HG03025 (cell line): ENCODE measurements around the gene GPR137.
"Not testable (repeated sequence)": the region's sequence is repeated elsewhere in the genome, so short reads cannot be mapped to it uniquely, and the experiment has no call there.

ENCODE experiments used
- ATAC-seq: cut with Tn5 transposase; IDR thresholded peaks from one replicate; pipeline ENCODE4 v1.9.1; 2021; ENCODE audit warnings: mild to moderate bottlenecking, moderate library complexity; ENCODE audit not compliant: unreplicated experiment, low FRiP score

The GPR137 gene

DNA sequence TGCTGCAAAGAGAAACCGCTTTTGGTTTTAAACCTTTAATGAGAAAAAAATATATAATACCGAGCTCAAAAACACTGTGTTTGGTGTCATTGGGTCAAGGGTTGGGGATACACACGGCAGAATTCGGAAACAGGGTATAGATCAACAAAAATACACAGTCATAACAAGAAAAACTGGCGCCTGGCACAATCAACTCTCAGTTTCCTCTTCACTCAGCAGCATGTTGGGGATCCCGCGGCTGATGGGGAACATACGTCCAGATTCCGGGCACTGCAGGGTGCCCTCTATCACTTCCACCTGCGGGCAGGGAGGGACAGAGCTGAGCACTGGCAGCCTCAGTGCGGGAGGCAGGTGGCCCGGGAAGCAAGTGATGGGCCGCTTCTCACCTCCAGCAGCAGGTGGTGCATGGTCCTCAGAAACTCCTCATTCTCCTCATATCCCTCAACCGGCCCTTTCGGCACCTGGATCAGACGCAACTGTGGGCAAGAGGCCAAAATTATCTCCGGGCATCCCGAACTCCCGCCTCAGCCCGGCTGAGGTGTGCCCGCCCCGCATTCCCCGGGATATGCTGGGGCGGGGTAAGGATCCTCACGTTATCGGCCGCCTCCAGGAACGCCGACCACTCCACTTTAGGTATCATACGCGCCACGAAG lies 31.1 kb downstream of the GPR137 start:
- peak; percentile 6 for ATAC-seq

GRCh38 chr11:64317325-64317960 lies 31.8 kb downstream of the GPR137 start, which contains the start of gene TRMT112:
Gene TRMT112 (minus strand): TSS chr11:64317559. CDS start chr11:64317526, 33 bp downstream.
- peak; percentile 57 for ATAC-seq

GRCh38 chr11:64317961-64318765 lies 32.5 kb downstream of the GPR137 start, which contains the start of gene PRDX5:
Gene PRDX5 (plus strand): TSS chr11:64318121. CDS start chr11:64318216, 95 bp downstream.
- ATAC-seq, result peak; percentile 70

- ATAC-seq, result no peak
Observed at GRCh38 chr11:64318766-64319761, 33.4 kb downstream of the GPR137 start.

DNA sequence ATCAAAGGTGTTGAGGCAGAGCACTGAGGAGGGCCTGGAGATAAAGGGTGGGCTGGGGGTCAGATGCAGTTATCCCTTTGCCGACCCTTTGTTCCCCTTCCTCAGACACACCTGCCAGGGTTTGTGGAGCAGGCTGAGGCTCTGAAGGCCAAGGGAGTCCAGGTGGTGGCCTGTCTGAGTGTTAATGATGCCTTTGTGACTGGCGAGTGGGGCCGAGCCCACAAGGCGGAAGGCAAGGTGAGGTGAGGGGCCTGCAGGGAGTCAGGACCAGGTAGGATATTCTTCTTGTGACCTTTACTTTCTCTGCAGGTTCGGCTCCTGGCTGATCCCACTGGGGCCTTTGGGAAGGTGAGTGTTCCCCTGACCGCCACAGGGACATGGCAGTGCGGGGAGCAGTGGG lies 34.9 kb downstream of the GPR137 start:
- no peak for ATAC-seq

DNA sequence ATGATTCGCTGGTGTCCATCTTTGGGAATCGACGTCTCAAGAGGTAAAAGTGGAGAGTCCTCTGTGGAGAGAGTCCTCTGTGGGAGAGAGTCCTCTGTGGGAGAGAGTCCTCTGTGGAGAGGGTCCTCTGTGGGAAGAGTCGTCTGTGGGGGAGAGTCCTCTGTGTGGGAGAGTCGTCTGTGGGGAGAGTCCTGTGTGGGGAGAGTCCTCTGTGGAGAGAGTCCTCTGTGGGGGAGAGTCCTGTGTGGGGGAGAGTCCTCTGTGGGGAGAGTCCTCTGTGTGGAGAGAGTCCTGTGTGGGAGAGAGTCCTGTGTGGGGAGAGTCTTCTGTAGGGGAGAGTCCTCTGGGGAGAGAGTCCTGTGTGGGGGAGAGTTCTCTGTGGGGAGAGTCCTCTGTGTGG lies 35.4 kb downstream of the GPR137 start:
- ATAC-seq, result no peak

- ATAC-seq, result no peak
Observed at GRCh38 chr11:64321533-64321932, 35.9 kb downstream of the GPR137 start.

- no peak for ATAC-seq
Observed at GRCh38 chr11:64322925-64323260, 37.2 kb downstream of the GPR137 start.

DNA sequence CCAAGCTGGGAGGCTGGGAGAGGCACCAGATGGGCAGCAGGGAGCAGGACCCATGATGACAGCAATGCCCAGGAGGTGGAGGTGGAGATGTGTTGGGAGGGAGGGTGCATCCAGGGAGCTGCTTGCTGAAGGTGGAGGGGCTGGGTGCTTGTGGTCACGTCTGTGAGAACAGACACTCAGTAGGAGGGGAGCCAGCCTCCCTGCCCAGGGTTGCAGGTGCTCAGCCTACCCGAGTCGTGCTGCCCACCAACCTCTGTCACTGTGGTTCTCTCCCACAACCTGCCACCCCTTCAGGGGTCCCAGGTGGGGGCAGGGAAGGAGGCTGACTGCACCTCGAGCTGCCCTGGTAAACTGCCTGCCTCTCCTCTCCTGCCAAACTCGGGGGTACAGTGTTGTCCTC lies 37.7 kb downstream of the GPR137 start:
- no peak for ATAC-seq

DNA sequence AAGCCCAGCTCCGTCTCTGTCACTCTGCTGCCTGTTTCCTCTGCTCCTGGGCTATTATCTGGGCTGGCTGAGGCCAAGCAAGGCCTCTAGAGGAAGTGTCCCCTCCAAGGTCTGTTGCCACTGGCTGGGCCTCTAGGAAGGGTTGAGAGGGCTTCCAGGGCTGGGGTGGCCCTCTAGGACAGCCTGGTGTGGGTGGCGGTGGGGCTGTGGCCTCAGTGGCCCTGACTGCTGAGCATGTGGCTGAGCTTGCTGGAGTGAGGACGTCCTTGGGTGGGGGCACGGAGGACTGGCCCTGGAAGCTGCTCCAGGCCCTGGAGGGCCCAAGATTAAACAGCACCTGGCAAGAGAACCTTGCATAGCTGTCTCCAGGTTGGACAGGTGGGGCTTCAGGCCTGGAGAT lies 38.3 kb downstream of the GPR137 start:
- ATAC-seq, result not testable (repeated sequence)

GRCh38 chr11:64324692-64325469 lies 39.2 kb downstream of the GPR137 start:
- no peak for ATAC-seq

DNA sequence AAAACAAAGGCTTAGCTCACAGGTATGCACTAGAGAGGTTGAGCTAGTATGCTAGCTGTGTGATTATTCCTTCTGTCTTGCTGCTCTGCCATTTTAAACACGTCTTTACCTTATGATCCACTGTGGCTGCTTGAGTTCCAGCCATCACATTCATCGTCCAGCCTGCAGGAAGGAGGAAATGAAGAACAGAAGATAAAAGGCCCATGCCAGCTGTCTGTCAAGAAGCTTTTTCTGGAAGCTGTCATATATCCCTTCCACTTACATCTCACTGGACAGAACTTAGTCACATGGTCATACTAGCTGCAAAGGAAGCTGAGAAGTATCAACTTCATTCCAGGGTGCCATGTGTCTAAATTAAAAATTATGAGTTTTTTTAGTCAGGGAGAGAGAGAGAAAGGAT lies 41.7 kb downstream of the GPR137 start:
- ATAC-seq, result no peak

DNA sequence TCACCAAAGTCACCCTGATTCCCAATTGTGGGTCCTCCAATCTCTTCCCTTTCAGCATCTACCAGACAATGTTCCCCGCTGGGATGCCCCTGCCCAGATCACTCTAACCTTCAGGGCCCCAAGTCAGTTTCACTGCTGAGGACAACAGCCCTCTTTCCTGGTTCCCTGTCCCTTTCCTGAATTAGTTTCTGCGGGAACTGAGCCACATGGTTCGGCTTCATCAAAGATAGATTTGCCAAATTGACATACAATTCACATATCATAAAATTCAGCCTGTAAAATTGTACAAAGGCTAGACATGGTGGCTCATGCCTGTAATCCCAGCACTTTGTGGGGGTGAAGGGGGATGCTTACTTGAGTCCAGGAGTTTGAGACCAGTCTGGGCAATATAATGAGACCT lies 42.3 kb downstream of the GPR137 start:
- ATAC-seq, result no peak

DNA sequence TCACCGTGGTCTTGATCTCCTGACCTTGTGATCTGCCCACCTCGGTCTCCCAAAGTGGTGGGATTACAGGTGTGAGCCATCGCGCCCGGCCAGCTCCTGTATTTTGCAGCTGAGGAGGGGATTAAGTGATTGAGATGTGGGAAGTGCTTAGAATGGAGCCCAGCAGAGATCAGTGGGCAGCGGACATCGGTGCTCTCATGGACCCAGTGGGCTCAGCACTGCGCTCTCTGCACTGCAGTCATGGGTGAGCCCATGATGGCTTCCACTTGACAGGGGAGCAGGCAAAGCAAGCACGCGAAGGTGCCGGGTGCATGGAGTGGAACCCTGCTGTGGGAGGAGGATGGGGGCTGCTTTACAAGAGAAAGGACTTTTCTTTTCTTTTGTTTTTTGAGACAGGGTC lies 45.2 kb downstream of the GPR137 start:
- no peak for ATAC-seq

DNA sequence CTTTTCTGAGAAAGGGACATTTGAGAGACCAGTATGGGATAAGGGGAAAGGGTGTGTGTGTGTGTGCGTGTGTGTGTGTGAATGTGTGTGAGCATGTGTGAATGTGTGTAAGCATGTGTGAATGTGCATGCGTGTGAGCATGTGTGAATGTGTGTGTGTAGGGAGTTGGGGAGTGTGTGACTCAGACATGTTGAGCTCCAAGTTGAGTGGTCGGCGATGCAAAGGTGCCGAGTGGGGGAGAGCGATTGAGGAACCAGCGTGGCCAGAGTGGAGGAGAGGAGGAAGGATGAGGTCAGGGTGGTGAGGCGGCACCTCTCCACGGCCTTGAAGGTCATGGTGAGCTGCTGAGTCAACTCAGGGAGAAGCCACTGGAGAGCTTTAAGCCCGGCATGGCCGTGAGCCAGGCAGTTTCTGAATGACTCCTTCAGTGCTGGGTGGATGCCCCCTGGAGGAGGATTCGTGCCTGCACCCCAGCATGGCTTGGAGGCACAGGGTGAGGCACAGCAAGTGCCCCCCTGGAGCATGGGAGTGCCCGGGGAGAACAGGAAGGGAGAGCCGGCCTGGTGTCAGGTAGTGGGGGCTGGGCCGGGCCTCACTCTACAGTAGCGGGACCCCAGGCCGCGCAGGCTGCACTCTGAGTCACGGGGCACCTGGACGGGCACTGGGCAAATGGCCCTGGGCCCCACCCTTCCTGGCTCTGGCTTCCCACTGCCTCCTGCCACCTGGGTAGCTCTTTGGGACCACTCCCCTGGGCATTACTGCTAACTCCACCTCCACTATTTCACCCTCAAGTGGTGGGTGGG lies 46.1 kb downstream of the GPR137 start:
- ATAC-seq, result no peak

GRCh38 chr11:64333556-64333955 lies 47.9 kb downstream of the GPR137 start:
- no peak for ATAC-seq

- ATAC-seq, result no peak
Observed at GRCh38 chr11:64334764-64335735, 49.4 kb downstream of the GPR137 start.
